Measurements from ENCODE around the gene CERK. TPM values are rescaled to one million over a fixed set of nuclear protein-coding genes. Genes with fewer than 3 reads are reported as not detected.

The CERK gene
- total RNA-seq, 1 donor from 2014 or later = 69.0 TPM

DNA sequence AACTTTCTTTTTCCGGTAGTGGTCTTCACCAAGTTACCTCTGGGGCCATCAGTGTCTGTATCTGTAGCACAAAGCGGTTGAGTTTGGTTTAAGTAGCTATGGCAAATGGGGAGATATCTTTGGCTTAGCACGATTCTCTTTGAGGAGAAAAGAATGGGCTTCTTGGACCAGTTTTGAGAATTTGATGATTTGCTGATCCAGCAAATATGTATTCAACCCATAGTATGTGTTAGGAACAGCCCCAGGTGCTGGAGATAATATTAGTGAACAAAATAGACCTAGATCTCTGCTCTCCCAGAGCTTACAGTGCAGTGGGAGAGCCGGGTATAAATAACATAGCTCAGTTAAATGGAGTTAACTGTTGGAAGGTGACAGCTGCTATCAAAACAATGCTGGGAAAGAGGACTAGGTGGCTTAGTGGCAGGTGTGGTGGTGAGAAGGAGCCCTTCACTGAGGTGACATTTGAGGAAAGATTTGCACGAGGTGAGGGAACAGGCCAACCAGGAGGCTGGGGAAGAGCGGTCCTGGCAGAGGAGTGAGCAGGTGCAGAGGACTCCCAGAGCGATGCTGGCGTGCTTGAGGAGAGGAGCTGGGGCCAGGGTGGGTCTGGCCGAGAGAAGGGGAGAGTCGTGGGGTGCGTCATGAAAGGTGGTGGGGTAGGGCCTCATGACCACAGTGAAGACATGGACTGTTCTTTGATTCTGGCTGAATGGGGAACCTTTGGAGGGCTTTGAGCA, 29.4 kb upstream of the CERK start:
- DNase-seq = no peak
- no peak for ATAC-seq (ENCODE audit: poor library complexity)
- intact Hi-C loops (cut with DNase I) = no loop called here

DNA sequence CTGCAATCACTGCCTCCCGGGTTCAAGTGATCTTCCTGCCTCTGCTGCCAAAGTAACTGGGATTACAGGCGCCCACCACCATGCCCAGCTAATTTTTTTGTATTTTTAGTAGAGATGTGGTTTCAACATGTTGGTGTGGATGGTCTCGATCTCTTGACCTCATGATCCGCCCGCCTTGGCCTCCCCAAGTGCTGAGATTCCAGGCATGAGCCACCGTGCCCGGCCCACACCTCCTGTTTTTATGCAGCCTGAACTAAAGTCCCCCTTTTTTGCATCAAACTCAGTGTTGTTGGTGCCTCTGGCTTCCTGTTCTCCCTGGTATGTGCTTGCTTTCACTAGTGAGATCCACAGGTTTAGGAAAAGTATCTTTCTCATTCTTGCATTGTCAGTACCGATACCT, 28.6 kb upstream of the CERK start:
- ATAC-seq (ENCODE audit: poor library complexity) (no peak), DNase-seq (no peak)
- intact Hi-C loops (cut with DNase I) = no loop called here

DNA sequence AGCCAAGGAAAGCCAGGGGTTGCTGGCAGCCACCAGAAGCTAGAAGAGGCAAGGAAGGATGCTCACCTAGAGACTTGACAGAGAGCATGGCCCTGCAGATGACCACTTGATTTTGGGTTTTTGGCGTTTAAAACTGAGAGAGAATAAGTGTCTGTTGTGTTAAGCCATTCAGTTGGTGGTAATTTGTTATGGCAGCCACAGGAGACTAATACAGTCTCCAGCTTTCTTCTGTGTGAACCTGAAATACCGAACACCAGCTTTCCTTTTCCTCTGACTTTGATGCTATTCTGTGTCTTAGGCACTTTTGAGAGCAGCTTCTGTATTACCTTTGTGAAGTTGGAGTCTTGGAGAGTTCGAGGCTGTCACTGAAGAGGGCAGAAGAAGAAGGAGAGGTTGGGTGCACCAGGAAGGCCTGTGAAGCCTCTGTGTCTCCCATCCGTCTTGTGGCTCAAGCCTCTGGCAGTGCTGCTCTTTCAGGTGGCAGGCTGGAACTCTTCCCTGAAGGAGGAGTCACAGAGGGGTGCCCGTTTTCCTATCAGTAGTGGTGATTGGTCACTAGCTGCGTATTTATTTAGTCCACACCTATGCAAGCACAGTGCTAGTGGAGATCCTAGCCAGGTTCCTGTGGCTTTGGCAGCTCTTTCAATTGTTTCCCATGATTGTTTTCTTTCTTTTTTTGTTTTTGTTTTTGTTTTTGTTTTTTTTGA, 26.9 kb upstream of the CERK start:
- intact Hi-C loops (cut with DNase I) = no loop called here
- ATAC-seq (ENCODE audit: poor library complexity) (no peak), DNase-seq (no peak)

DNA sequence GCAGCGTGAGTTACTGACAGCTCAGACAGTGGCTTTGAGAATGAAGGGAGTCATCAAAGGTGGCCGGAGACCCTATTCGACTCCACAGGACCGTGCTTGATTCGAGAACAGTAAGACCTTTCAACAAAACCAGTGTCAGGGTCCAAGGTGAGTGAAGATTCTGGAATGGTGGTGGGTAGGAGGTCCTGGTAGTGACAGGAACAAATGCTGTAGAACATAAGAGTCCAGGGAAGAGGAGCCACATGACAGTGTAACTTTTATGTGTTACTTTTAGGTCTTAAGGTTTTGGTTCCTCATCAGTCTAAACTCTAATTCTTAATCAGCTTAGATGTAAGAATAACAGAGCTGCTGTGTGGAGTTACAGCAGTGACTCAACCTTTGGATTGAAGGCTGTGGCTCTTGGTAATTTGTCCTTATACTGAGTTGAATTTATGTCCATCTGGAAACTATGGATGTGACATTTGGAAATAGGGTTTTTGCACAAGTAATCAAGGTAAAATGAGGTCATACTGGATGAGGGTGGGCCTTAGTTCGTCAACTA, 26.2 kb upstream of the CERK start:
- ATAC-seq (ENCODE audit: poor library complexity) (no peak), DNase-seq (no peak)
- intact Hi-C loops (cut with DNase I) = no loop called here

DNA sequence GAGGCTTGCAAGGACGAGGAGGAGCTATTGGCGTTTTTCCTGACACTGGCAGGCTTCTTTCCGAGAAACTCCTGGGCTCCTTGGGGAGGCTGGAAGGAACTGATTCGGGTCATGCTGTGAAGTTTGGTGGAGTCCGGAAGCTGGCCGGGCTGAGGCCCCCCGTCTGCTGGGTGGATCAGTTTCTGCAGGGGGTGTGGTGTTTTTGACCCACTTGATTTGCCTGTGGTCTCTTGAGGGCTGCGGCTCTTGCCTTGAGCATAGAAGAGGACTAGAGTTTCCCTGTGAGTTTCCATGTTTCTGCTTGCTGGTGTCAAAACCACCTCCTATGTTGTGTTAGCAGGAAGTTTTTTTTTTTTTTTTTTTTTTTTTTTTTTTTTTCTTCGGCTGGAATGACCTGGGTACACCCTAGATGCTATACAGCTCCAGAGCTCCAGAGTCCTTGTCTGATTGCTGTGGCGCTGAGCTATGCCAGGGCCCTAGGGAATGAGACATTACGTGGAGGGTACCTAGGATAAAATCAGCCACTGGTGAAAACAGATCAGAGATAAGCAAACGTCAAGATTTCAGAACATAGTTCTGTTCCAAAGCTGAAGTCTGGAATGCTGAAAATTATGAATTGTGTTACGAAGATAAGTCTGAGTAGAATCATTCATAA, 25.1 kb upstream of the CERK start:
- DNase-seq (peak; percentile 75), ATAC-seq (ENCODE audit: poor library complexity) (peak; percentile 21)
- intact Hi-C loops (cut with DNase I) = no loop called here

DNA sequence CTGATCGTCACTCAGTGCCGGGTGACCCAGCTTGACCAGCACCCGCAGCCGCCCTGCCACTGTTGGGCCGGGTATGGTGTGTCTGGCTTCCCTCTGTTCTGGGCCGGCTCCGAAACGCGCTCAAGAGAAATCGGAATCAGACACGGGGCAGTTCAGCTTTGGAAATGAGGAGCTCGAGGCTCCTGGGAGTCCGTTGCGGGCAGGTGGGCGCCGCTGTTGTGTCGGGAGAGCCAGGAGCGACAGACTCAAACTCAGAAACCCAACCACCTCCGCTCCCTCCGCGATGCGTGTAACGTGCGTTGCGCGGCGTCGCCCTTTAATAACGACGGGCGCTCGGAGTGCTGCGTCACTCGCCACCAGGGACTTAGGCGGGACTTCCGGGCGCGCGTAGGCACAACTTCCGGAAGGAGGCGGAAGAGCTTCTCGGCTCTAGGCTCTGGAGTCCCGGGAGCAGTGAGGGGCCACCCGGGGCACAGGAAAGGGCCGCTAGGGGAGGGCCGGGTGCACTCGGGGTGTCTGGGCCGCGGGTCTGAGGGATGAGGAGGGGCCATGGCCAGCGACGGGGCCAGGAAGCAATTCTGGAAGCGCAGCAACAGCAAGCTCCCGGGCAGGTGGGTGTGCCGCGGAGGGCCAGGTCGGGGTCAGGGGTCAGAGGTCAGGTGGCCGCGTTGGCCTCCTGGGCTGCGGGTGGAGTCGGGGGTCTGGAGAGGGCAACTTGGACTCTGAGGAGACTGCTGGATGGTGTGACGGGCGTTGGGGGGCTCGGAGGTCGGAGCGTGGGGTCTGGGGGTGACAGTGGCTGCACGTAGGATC, 24.4 kb upstream of the CERK start, which contains the start of gene TBC1D22A:
TBC1D22A (plus strand) TSS at position 413 of the 813 bp plus-strand sequence; CDS start at position 550, 137 bp downstream.
- DNase-seq = peak; percentile 98
- ATAC-seq (ENCODE audit: poor library complexity) = peak; percentile 96
- intact Hi-C loops (cut with DNase I) = no loop called here

DNA sequence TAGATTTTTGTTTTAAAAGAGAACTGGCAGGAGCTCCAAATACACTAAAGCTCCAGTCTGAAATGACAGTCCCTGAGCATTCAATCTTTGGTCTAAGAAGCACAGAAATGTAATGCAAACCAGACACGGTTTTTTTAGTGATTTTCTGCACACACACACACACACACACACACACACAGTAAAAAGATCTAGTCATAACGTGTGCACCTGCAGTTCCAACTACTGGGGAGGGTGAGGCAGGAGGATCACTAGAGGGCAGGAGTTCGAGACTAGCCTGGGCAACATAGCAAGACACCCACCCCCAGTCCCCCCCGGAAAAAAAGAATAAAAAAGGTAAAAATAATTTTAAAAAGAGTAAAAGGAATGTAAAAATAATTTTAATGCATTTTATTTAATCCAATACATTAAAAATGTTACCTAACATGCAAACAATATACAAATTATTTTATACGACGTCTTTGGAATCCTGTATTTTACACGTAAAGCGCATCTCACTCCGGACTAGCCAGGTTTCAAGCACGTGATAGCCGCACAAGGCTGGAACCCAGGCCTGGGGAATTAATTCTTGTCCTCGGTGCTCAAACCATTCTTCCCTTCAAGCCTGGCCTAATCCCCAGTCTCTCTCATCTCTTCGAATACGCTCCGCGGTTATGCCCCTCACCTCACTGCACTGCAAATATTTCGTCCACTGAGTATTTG, 23.6 kb upstream of the CERK start:
- ATAC-seq (ENCODE audit: poor library complexity) = no peak
- no peak for DNase-seq
- intact Hi-C loops (cut with DNase I) = no loop called here

DNA sequence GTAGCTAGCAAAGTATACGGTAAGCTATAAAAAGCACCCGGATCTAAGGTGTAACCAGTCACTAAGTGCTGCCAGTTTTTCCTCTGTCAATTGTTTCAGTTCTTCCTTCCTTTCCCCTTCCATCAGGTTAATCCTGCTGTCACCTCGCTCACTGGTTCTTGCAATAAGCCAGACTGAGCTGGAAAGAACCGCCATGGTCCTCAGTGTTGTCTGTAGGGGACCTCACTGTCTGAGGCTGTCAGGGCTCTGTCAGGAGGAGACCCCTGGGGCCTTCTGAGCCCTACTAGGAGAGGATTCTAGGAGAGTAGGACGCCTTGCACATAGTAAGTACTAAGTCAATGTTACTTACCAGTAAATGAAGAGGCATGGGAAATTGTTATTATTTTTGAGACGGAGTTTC, 23.0 kb upstream of the CERK start:
- intact Hi-C loops (cut with DNase I) = no loop called here
- ATAC-seq (ENCODE audit: poor library complexity) (no peak), DNase-seq (no peak)

DNA sequence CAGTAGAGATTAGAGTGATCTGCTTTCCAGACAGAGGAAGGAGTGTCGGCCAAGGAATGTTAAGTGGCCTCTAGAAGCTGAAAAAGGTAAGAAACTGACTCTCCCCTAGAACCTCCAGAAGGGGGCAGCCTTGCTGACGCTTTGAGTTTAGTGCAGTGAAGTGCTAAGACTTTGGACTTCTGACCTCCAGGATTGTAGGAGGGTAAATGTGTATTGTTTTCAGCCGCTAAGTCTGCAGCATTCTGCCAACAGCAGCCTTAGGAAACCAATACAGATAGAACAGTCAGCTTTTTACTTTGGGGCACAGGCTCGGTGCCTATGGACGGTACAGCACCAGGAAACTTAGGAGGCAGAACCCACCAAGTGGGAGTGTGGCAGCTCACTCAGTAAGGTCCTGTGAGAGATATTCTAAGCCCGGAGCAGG, 20.8 kb upstream of the CERK start:
- ATAC-seq (ENCODE audit: poor library complexity) = peak; percentile 16
- intact Hi-C loops (cut with DNase I) = no loop called here
- DNase-seq = no peak

DNA sequence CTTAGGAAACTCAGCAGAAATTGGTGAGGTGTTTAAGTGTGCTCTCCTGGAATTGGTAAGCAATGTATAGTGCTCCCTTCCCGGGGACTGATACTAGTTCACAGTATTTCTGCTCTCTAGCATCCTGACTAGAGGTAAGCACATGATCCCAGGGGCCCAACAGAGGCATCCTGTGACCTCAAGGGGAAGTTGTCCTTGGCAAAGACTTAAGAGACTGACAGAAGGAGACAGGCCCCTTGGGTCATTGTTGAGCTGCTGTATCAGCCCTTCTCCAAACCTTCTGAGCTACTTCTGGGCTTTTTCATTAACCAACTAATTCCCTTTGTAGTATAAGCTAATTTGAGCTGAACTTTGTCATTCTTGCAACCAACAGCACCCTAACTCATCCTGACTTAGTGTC, 20.1 kb upstream of the CERK start:
- no peak for DNase-seq
- intact Hi-C loops (cut with DNase I) = no loop called here
- ATAC-seq (ENCODE audit: poor library complexity) = no peak

DNA sequence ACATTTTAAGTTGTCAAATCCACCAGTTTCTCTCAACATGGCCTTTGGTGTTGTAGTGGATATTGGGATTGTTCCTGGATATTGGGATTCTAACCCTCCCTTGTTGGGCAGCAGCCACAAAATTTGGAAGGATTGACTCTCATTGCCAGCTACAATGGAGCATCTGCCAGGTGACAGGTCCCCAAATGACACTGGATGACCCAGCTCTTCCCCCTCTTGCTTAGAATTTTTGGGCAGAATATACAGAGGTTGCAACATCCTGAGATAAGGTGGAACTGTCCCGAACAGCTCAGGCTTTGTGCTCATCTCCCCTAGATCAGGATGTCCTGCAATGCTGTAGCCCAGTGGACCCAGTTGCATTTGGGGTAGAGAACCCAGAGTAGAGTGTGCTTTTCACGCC, 19.1 kb upstream of the CERK start:
- ATAC-seq (ENCODE audit: poor library complexity) (no peak), DNase-seq (no peak)
- intact Hi-C loops (cut with DNase I) = no loop called here

DNA sequence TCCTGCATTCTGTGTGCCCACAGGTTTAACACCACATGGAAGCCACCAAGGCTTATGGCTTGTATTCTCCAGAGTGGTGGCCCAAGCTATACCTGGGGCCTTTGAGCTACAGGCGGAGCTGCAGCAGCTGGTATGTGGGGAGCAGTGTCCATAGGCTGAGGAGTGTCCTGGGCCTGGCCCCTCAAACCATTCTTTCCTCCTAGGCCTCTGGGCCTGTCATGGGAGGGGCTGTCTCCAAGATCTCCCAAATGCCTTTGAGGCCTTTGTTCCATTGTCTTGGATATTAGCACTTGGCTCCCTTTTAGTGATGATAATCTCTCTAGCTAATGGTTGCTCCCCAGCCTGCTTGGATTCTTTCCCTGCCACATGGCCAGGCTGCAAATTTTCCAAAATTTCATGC, 18.0 kb upstream of the CERK start:
- DNase-seq (no peak), ATAC-seq (ENCODE audit: poor library complexity) (no peak)
- intact Hi-C loops (cut with DNase I) = no loop called here

DNA sequence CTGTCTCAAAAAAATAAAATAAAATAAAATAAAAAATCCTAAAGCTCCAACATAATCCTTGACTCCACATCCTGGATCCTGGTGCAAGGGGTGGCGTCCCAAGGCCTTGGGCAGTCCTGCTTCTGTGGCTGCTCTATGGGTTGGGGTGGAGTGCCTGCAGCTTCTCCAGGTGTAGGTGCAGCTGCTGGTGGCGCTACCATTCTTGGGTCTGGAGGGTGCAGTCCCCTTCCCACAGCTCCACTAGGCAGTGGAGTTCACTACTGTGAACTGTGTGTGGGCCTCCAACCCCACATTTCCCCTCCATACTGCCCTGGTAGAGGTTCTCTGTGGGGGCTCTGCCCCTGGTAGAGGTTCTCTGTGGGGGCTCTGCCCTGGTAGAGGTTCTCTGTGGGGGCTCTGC, 17.5 kb upstream of the CERK start:
- ATAC-seq (ENCODE audit: poor library complexity) (no peak), DNase-seq (peak; percentile 9)
- intact Hi-C loops (cut with DNase I) = no loop called here

DNA sequence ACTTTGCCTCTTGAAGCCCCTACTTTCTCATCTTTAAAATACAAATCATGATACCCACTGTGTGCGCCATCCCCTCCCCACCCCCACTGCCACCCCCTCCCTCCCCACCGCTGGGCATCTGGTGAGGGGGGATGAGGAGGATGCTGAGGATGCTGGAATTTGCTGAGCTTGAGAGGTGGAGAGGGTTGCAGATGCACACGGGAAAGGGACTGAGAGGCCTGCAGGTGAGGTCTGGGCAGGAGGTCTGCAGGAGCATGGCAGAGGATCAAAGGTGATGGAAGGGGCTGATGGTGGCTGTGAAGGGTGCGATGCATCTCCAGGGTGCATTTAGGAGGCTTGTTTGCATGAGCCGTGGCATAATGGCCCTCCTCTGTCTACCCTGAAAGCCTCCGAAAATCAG, 16.8 kb upstream of the CERK start:
- DNase-seq = peak; percentile 31
- intact Hi-C loops (cut with DNase I) = no loop called here
- no peak for ATAC-seq (ENCODE audit: poor library complexity)

DNA sequence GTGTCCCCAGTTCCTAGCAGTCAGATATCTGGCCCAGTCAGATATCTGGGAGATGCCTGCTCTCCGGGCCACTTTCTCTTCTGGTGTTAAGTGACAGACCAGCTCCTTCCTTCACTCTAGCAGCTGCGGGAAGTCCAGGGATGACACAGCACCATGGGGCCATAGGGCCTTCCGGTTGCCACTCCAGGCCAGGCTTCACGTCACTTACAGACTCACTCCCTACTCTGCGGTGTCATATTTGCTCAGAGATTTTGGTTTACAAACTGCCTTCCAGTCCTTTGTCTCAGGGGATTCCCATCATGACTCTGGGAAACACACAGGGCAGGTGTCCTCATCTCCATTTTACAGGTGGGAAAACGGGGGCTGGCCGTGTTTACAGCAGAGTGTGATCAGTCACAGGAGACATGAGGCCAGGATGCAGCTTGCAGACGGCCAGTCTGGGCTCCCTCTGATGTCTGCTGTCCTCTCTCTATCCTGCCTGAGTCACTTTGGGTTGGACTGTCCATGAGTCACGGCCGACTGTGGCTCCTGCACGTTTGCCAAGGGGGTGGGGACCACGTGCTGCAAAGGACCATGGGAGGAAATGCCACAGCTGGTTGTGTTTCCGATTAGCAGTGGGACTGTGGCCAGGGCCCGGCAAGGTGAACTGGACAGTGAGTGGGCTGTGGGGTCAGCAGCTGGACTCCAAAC, 16.2 kb upstream of the CERK start:
- DNase-seq = peak; percentile 96
- peak; percentile 85 for ATAC-seq (ENCODE audit: poor library complexity)
- intact Hi-C loops (cut with DNase I) = no loop called here

DNA sequence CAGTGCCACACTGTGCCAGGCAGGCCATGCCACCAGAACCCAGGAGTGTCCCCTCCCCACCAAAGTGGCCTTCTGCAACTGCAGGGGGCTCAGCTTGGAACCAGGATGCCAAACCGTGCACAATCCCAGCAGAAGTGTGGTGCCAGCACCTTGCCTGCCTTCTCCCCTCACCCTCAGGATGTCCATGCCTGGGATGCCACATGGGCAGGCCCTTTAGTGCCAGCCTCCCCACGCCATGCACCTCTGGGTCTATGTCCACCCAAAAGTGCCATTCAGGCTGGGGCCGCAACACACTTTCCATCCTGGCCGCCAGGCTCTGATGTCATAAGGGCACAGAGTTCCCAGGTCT, 15.7 kb upstream of the CERK start:
- intact Hi-C loops (cut with DNase I) = no loop called here
- ATAC-seq (ENCODE audit: poor library complexity) = no peak

DNA sequence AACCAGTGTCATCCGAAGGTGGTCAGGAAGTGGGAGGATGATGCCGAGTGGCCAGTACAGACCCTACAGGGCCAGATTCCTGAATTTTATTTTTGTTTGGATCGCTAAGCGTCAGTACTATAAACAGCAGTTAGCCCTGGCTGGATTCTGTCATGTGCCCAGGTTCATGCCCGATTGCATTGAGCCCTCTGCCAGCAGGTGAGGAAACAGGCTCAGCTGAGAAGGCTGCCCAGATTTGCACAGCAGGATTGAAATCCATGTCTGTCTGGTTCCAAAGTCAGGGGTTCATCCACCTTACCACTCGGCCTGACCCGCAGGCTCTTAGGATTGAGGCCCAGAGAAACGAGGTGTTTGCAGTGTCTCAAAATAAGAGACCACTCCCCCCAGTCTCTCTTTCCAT, 15.3 kb upstream of the CERK start:
- DNase-seq (peak; percentile 37), ATAC-seq (ENCODE audit: poor library complexity) (peak; percentile 19)
- intact Hi-C loops (cut with DNase I) = no loop called here

More for the DNA sequence above, 15.7 kb upstream of the CERK start:
- DNase-seq = no peak

DNA sequence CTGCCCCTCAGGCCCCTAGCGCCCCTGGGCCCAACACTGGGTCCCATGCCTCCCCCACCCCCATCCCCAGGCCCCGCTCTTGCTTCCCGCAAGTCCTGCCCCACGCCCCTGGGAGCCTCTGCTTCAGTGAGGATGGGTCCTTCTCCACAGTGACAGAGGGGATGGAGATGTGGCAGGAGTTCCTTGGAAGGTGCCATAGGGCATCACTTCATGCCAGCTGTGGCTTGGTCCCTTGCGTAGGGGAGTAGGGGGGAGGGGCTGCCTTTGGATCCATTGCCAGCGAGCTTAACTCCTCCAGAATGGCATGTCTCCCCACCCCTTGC, 14.9 kb upstream of the CERK start:
- DNase-seq (peak; percentile 36), ATAC-seq (ENCODE audit: poor library complexity) (no peak)
- intact Hi-C loops (cut with DNase I) = no loop called here
